Prostate gland (tissue), 2 donors: ENCODE results near the gene AGR3. TPM values are rescaled to one million over a fixed set of nuclear protein-coding genes. Genes with fewer than 3 reads are reported as not detected.

Experiments used
- DNase-seq: peaks from one replicate; pipeline ENCODE4 v3.0.0-alpha.2; 2019; ENCODE audit warnings: low spot score
- H3K27ac ChIP-seq, 2 donors: fragments of 200-600 bp; sonication (generic); 2 replicates each; pipeline ENCODE4 v1.5.1; 2017 to 2019
- H3K27me3 ChIP-seq: fragments of 200-600 bp; sonication (generic); replicated peaks from 2 replicates; pipeline ENCODE4 v1.5.1; 2019; ENCODE audit not compliant: insufficient read depth
- H3K36me3 ChIP-seq, 2 donors: fragments of 200-600 bp; sonication (generic); 1 replicate in 1 of 2; 2 replicates in 1 of 2; pipeline versions ENCODE4 v1.5.1 to v1.8.1; 2017 to 2019
- H3K4me1 ChIP-seq: fragments of 200-600 bp; sonication (generic); replicated peaks from 2 replicates; pipeline ENCODE4 v1.5.1; 2019
- H3K4me3 ChIP-seq, 2 donors: fragments of 200-600 bp; sonication (generic); 2 replicates each; pipeline ENCODE4 v1.5.1; 2017 to 2019
- H3K9me3 ChIP-seq: fragments of 200-600 bp; sonication (generic); 2 replicates; pipeline ENCODE4 v1.5.1; 2017
- CTCF ChIP-seq, 4 experiments: fragments of 200-600 bp in 2 of 4; fragments of 450-650 bp in 2 of 4; sonication (generic) in 2 of 4; IDR thresholded peaks; 1 replicate in 3 of 4; 2 replicates in 1 of 4; pipeline ENCODE4 v1.5.1; 2016 to 2019; ENCODE audit warnings: antibody characterized with exemption in 4 of 4, mild to moderate bottlenecking in 2 of 4, moderate library complexity in 2 of 4
- POLR2A ChIP-seq: fragments of 450-650 bp; IDR thresholded peaks from one replicate; pipeline ENCODE4 v1.6.1; 2016; ENCODE audit warnings: antibody characterized with exemption, mild to moderate bottlenecking
- POLR2AphosphoS5 ChIP-seq: sonication (generic); formaldehyde crosslinking; IDR thresholded peaks from one replicate; pipeline ENCODE4 v1.6.1; 2017; ENCODE audit warnings: antibody characterized with exemption
- WGBS: methylation state at CpG from one replicate; pipeline ENCODE4 v1.1.5; 2018; 5-methylcytosine and 5-hydroxymethylcytosine counted together
- intact Hi-C: fragments of 100-400 bp; cut with DNase I; formaldehyde crosslinking; loops from one replicate; pipeline ENCODE4 v1.14.2; 2022
- total RNA-seq, 2 donors: library from RNA; depleted of rRNA; stranded (reverse); fragments of >200 nt; gene quantifications; one replicate each; pipeline ENCODE4 v1.1.0, GENCODE V29; 2016

The AGR3 gene
- total RNA-seq, 2 donors from 2014 or later: 6.7 TPM; not detected in 1

GRCh38 chr7:16900209-16900768 is 18.5 kb upstream of the AGR3 start:
- no peak overlapping the region for H3K27ac ChIP-seq
- DNase-seq: no peak
- H3K36me3 ChIP-seq: no peaks in the 10 kb centered on the region
- H3K9me3 ChIP-seq: no peaks in the 10 kb centered on the region
- intact Hi-C loops: no loop called here
- H3K27me3 ChIP-seq: no peaks in the 10 kb centered on the region
- H3K4me1 ChIP-seq: no peaks in the 10 kb centered on the region
- H3K4me3 ChIP-seq: no peak overlapping the region
- no peak for TF ChIP-seq POLR2A
- no peak for TF ChIP-seq POLR2AphosphoS5
- no peak for TF ChIP-seq CTCF (IDR thresholded peaks at IDR 0.05)
- WGBS: 87% methylated on average over 4 of the region's 4 CpGs

- H3K4me1 ChIP-seq: peaks cover 2% of the 10 kb centered on the region
- no peak for DNase-seq
- H3K36me3 ChIP-seq: no peaks in the 10 kb centered on the region
- no peak for TF ChIP-seq CTCF (IDR thresholded peaks at IDR 0.05)
- no peak for TF ChIP-seq POLR2A
- no peak for TF ChIP-seq POLR2AphosphoS5
- no peaks in the 10 kb centered on the region for H3K27me3 ChIP-seq
- H3K9me3 ChIP-seq: no peaks in the 10 kb centered on the region
- no peak overlapping the region for H3K27ac ChIP-seq
- H3K4me3 ChIP-seq: no peak overlapping the region
- WGBS: 97% methylated on average over 1 of the region's 1 CpG
- intact Hi-C loops: no loop called here
Measured at GRCh38 chr7:16891874-16892643, 10.3 kb upstream of the AGR3 start.

GRCh38 chr7:16891338-16891737 is 9.6 kb upstream of the AGR3 start:
- Histone ChIP-seq H3K9me3 (no peaks in the 10 kb centered on the region), H3K4me3 (no peak overlapping the region), H3K36me3 (no peaks in the 10 kb centered on the region), H3K4me1 (peaks cover 2% of the 10 kb centered on the region), H3K27ac (no peak overlapping the region), H3K27me3 (no peaks in the 10 kb centered on the region)
- peak in 3 of 4 experiments; percentile 29 to 57 (median 52) for TF ChIP-seq CTCF (IDR thresholded peaks at IDR 0.05)
- TF ChIP-seq POLR2AphosphoS5: peak; percentile 15
- no peak for TF ChIP-seq POLR2A
- 23% methylated on average over 2 of the region's 2 CpGs for WGBS
- DNase-seq: peak; percentile 42
- intact Hi-C loops: no loop called here

- Histone ChIP-seq H3K27ac (no peak overlapping the region), H3K4me1 (peaks cover 2% of the 10 kb centered on the region), H3K36me3 (no peaks in the 10 kb centered on the region), H3K27me3 (no peaks in the 10 kb centered on the region), H3K9me3 (no peaks in the 10 kb centered on the region), H3K4me3 (no peak overlapping the region)
- intact Hi-C loops: no loop called here
- TF ChIP-seq POLR2AphosphoS5: no peak
- no peak for TF ChIP-seq CTCF (IDR thresholded peaks at IDR 0.05)
- TF ChIP-seq POLR2A: no peak
- no peak for DNase-seq
- WGBS: 77% methylated on average over 1 of the region's 1 CpG
Measured at GRCh38 chr7:16889851-16890415, 8.2 kb upstream of the AGR3 start.
